Lower leg skin (tissue), 4 donors: ENCODE results near the gene ERG28. TPM values are rescaled to one million over a fixed set of nuclear protein-coding genes. Genes with fewer than 3 reads are reported as not detected.

Source experiments
- DNase-seq, 2 donors: peaks; one replicate each; pipeline ENCODE4 v3.0.0-alpha.2; 2019; ENCODE audit warnings: low spot score in 2 of 2
- H3K4me3 ChIP-seq: fragments of 200-600 bp; sonication (generic); 2 replicates; pipeline ENCODE4 v1.5.1; 2017; ENCODE audit warnings: mild to moderate bottlenecking, low read depth; ENCODE audit not compliant: poor library complexity, severe bottlenecking
- CTCF ChIP-seq, 3 donors: fragments of 450-650 bp; IDR thresholded peaks; one replicate each; pipeline ENCODE4 v1.5.1; 2016; ENCODE audit warnings: antibody characterized with exemption in 3 of 3, mild to moderate bottlenecking in 3 of 3, moderate library complexity in 2 of 3
- POLR2A ChIP-seq, 2 donors: fragments of 450-650 bp; IDR thresholded peaks; one replicate each; pipeline ENCODE4 v1.6.1; 2016 to 2017; ENCODE audit warnings: antibody characterized with exemption in 2 of 2, mild to moderate bottlenecking in 1 of 2, moderate library complexity in 1 of 2
- WGBS, 2 donors: methylation state at CpG; one replicate each; pipeline ENCODE4 v1.1.5; 2018; 5-methylcytosine and 5-hydroxymethylcytosine counted together
- intact Hi-C: fragments of 100-400 bp; cut with DNase I; formaldehyde crosslinking; loops from one replicate; pipeline ENCODE4 v1.15.0; 2023; ENCODE audit warnings: low total_unique reads
- total RNA-seq, 4 donors: library from RNA; depleted of rRNA; stranded (reverse); fragments of >200 nt; gene quantifications; one replicate each; pipeline ENCODE4 v1.1.0, GENCODE V29; 2016

The ERG28 gene
- total RNA-seq, 4 donors from 2014 or later = 11.7 to 14.2 (median 12.2) TPM

GRCh38 chr14:75690010-75690409 is 29.3 kb upstream of the ERG28 start:
- 91 to 95% methylated on average over 7 of the region's 7 CpGs for WGBS, 2 donors
- DNase-seq = no peak
- TF ChIP-seq POLR2A (IDR thresholded peaks at IDR 0.05) (no peak), CTCF (IDR thresholded peaks at IDR 0.05) (no peak)
- intact Hi-C loops = no loop called here
- no peak overlapping the region for H3K4me3 ChIP-seq

GRCh38 chr14:75689012-75689411 is 28.3 kb upstream of the ERG28 start:
- peak in 1 of 2 donors; percentile 45 for DNase-seq
- TF ChIP-seq POLR2A (IDR thresholded peaks at IDR 0.05) = no peak
- TF ChIP-seq CTCF (IDR thresholded peaks at IDR 0.05) = no peak
- intact Hi-C loops = no loop called here
- WGBS, 2 donors = 65 to 72% methylated on average over 2 of the region's 2 CpGs
- H3K4me3 ChIP-seq = no peak overlapping the region

GRCh38 chr14:75685910-75686309 is 25.2 kb upstream of the ERG28 start:
- no peak overlapping the region for H3K4me3 ChIP-seq
- TF ChIP-seq CTCF (IDR thresholded peaks at IDR 0.05) (no peak), POLR2A (IDR thresholded peaks at IDR 0.05) (no peak)
- no peak for DNase-seq
- intact Hi-C loops = no loop called here
- 84% methylated on average over 2 of the region's 2 CpGs for WGBS, 2 donors

GRCh38 chr14:75675265-75675960 is 14.7 kb upstream of the ERG28 start:
- no peak overlapping the region for H3K4me3 ChIP-seq
- no peak for TF ChIP-seq CTCF (IDR thresholded peaks at IDR 0.05)
- TF ChIP-seq POLR2A (IDR thresholded peaks at IDR 0.05) = no peak
- WGBS, 2 donors = 84% methylated on average over 2 of the region's 2 CpGs
- intact Hi-C loops = no loop called here
- no peak for DNase-seq

- DNase-seq = no peak
- 96 to 98% methylated on average over 4 of the region's 4 CpGs for WGBS, 2 donors
- no peak overlapping the region for H3K4me3 ChIP-seq
- TF ChIP-seq CTCF (IDR thresholded peaks at IDR 0.05) (no peak), POLR2A (IDR thresholded peaks at IDR 0.05) (no peak)
- intact Hi-C loops = no loop called here
Measured at GRCh38 chr14:75673345-75674035, 12.8 kb upstream of the ERG28 start.
